ENCODE data around the gene SYVN1.

SYVN1 gene

DNA sequence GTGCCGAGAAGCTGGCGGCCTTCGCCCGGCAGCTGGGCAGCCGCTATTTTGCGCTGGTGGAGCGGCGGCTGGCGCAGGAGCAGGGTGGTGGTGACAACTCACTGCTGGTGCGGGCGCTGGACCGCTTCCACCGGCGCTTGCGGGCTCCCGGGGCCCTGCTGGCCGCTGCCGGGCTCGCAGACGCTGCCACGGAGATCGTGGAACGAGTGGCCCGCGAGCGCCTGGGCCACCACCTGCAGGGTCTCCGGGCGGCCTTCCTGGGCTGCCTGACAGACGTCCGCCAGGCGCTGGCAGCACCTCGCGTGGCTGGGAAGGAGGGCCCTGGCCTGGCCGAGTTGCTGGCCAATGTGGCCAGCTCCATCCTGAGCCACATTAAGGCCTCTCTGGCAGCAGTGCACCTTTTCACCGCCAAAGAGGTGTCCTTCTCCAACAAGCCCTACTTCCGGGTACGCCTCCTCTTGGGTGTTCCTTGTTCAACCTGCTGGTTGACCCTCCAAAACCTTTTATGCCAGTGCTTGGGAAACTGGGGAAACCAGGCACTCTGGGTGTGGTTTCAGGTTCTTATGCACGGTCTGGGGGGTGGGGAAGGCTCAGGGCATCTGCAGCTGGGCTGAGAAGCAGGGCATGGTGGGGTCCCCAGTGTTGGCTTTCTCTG is 25.7 kb downstream of the SYVN1 start:
- peaks cover 6% of the 10 kb centered on the region for H3K36me3 ChIP-seq (ENCODE audit: control insufficient read depth, insufficient read depth, low read length)
- DNase-seq (ENCODE audit: extremely low read depth, insufficient read length), result no peak
- no peak overlapping the region for H3K4me3 ChIP-seq (replicated peaks; ENCODE audit: low read depth, low read length)
- H3K27me3 ChIP-seq (replicated peaks; ENCODE audit: control insufficient read depth, insufficient read depth, low read length), result no peaks in the 10 kb centered on the region
- TF ChIP-seq, protein P1, sequence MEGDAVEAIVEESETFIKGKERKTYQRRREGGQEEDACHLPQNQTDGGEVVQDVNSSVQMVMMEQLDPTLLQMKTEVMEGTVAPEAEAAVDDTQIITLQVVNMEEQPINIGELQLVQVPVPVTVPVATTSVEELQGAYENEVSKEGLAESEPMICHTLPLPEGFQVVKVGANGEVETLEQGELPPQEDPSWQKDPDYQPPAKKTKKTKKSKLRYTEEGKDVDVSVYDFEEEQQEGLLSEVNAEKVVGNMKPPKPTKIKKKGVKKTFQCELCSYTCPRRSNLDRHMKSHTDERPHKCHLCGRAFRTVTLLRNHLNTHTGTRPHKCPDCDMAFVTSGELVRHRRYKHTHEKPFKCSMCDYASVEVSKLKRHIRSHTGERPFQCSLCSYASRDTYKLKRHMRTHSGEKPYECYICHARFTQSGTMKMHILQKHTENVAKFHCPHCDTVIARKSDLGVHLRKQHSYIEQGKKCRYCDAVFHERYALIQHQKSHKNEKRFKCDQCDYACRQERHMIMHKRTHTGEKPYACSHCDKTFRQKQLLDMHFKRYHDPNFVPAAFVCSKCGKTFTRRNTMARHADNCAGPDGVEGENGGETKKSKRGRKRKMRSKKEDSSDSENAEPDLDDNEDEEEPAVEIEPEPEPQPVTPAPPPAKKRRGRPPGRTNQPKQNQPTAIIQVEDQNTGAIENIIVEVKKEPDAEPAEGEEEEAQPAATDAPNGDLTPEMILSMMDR (IDR thresholded peaks at IDR 0.05; ENCODE audit: insufficient read depth, low read length, poor library complexity, severe bottlenecking), result no peak

DNA sequence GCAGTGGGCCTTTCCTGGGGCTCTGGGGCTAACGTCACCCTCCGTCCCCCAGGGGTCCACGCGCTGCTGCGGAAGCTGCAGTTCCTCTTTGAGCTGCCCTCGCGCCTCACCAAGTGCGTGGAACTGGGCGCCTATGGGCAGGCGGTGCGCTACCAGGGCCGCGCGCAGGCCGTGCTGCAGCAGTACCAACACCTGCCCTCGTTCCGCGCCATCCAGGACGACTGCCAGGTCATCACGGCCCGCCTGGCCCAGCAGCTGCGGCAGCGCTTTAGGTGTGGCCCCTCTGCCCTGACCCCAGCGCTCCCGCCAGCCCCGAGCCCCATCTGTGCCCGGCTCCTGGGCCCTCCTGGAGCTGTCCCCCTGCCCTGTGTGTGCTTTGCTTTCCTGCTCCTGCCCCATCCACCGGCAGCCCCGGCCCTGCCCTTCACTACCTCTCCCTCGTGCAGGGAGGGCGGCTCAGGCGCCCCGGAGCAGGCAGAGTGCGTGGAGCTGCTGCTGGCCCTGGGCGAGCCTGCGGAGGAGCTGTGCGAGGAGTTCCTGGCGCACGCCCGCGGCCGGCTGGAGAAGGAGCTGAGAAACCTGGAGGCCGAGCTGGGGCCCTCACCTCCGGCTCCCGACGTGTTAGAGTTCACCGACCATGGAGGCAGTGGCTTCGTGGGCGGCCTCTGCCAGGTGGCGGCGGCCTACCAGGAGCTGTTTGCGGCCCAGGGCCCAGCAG is 26.4 kb downstream of the SYVN1 start:
- no peaks in the 10 kb centered on the region for H3K27me3 ChIP-seq (replicated peaks; ENCODE audit: control insufficient read depth, insufficient read depth, low read length)

DNA sequence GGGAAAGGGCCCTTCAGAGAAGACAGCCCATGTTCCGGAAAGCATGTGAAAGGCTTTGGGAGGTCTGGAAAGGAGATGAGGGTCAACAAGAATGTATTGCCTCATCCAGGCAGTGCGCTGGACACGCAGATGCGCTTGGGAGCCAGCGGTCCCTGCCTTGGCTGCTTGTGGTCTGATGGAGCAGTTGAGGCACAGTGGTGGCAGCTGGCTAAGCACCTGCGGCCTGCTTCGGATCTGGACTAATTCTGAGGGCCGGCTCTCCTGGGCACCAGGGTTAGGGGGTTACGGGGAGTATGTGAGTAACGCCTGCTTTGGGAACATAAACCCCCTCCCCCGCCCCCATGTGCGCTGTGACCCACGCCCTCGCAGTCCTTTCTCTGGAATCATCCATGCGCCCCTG is 27.2 kb downstream of the SYVN1 start:
- no peak overlapping the region for H3K4me3 ChIP-seq (replicated peaks; ENCODE audit: low read depth, low read length)
- no peaks in the 10 kb centered on the region for H3K27me3 ChIP-seq (replicated peaks; ENCODE audit: control insufficient read depth, insufficient read depth, low read length)
- TF ChIP-seq, protein P1 (IDR thresholded peaks at IDR 0.05; ENCODE audit: insufficient read depth, low read length, poor library complexity, severe bottlenecking), result no peak
- peaks cover 6% of the 10 kb centered on the region for H3K36me3 ChIP-seq (ENCODE audit: control insufficient read depth, insufficient read depth, low read length)
- DNase-seq (ENCODE audit: extremely low read depth, insufficient read length), result no peak

More for the DNA sequence above, 26.4 kb downstream of the SYVN1 start:
- DNase-seq (ENCODE audit: extremely low read depth, insufficient read length), result no peak
- Histone ChIP-seq H3K36me3 (ENCODE audit: control insufficient read depth, insufficient read depth, low read length) (peaks cover 6% of the 10 kb centered on the region), H3K4me3 (replicated peaks; ENCODE audit: low read depth, low read length) (no peak overlapping the region)
- TF ChIP-seq, protein P1 (IDR thresholded peaks at IDR 0.05; ENCODE audit: insufficient read depth, low read length, poor library complexity, severe bottlenecking), result no peak

DNA sequence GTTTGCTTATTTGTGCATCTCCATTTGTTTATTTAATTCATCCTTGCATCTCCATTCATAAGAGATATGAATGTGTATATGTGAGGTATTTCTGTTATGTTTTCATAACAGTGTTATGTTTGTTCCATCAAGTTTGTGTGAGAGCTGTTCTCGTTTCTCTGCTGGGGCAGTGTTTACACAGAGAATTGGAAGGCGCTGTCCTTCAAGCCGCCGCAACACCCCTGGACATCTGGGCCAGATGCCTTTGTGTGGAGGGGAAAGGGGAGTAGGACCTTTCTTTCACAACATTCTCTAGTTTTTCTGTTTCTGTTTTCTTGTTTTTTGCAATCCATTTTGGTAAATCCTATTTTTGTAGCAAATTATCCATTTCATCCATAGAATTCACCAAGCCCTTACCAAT is 29.7 kb downstream of the SYVN1 start:
- DNase-seq (ENCODE audit: extremely low read depth, insufficient read length), result no peak
- TF ChIP-seq, protein P1 (IDR thresholded peaks at IDR 0.05; ENCODE audit: insufficient read depth, low read length, poor library complexity, severe bottlenecking), result no peak
- H3K27me3 ChIP-seq (replicated peaks; ENCODE audit: control insufficient read depth, insufficient read depth, low read length), result no peaks in the 10 kb centered on the region
- no peak overlapping the region for H3K4me3 ChIP-seq (replicated peaks; ENCODE audit: low read depth, low read length)
- H3K36me3 ChIP-seq (ENCODE audit: control insufficient read depth, insufficient read depth, low read length), result peaks cover 6% of the 10 kb centered on the region

DNA sequence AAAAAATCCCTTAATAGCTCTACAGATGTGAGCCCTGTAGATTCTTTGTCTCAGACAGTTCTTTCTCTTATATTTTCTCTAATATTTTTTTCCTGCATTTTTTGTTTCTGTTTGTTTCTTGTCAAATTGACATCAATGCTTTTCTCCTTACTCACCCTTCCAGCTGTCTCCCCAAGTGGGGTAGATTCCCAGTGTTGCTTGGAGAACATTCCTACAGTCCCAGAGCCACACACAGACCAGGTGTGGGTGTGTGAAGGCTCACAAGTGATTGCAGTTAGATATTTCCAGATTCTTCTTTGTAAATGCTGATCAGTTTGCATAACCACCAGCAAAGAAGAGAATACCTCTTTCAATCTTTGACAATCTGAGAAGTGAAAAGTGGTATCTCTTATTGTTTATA is 30.8 kb downstream of the SYVN1 start:
- Histone ChIP-seq H3K36me3 (ENCODE audit: control insufficient read depth, insufficient read depth, low read length) (peaks cover 3% of the 10 kb centered on the region), H3K4me3 (replicated peaks; ENCODE audit: low read depth, low read length) (no peak overlapping the region), H3K27me3 (replicated peaks; ENCODE audit: control insufficient read depth, insufficient read depth, low read length) (no peaks in the 10 kb centered on the region)
- no peak for DNase-seq (ENCODE audit: extremely low read depth, insufficient read length)
- TF ChIP-seq, protein P1 (IDR thresholded peaks at IDR 0.05; ENCODE audit: insufficient read depth, low read length, poor library complexity, severe bottlenecking), result no peak
